Colonic mucosa (tissue), 4 donors: ENCODE results near the gene LPAR3. TPM values are rescaled to one million over a fixed set of nuclear protein-coding genes. Genes with fewer than 3 reads are reported as not detected.

ENCODE experiments used
- DNase-seq: peaks from one replicate; pipeline ENCODE4 v3.0.0-alpha.2; 2020
- H3K27ac ChIP-seq: fragments of 200-600 bp; one replicate; pipeline ENCODE4 v1.8.0; 2021
- H3K27me3 ChIP-seq: fragments of 200-600 bp; one replicate; pipeline ENCODE4 v1.8.0; 2021
- H3K36me3 ChIP-seq: fragments of 200-600 bp; one replicate; pipeline ENCODE4 v1.8.0; 2021
- H3K4me1 ChIP-seq: fragments of 200-600 bp; one replicate; pipeline ENCODE4 v1.8.0; 2021; ENCODE audit warnings: mild to moderate bottlenecking
- H3K4me3 ChIP-seq: fragments of 200-600 bp; one replicate; pipeline ENCODE4 v1.8.0; 2021
- H3K9ac ChIP-seq, 2 donors: one replicate each; pipeline ENCODE4 v1.7.0; 2013; ENCODE audit warnings: control low read depth in 2 of 2, low read depth in 2 of 2, low read length in 2 of 2
- H3K9me3 ChIP-seq: fragments of 200-600 bp; one replicate; pipeline ENCODE4 v1.8.0; 2021
- CTCF ChIP-seq: fragments of 200-600 bp; IDR thresholded peaks from one replicate; pipeline ENCODE4 v1.8.0; 2022; ENCODE audit warnings: antibody characterized with exemption, mild to moderate bottlenecking
- intact Hi-C: fragments of 100-400 bp; cut with DNase I; formaldehyde crosslinking; loops from one replicate; pipeline ENCODE4 v1.14.1; 2022
- total RNA-seq, 2 donors: library from RNA; stranded (reverse); fragmentation: NEBNext Ultra II Directional in 1 of 2; extraction: Animal tissue kit (Norgen Biotek cat#: 25700) in 1 of 2; gene quantifications; one replicate each; pipeline ENCODE4 v1.2.1, GENCODE V29; 2021
- donor health status: healthy.
- donor health status: DM: no; HTN: no; CAD: no.
- donor health status: DM: no; HTN: no; CAD: no.

Gene LPAR3
- total RNA-seq, 2 donors from 2014 or later = 2.3 to 3.6 TPM

- intact Hi-C loops = no loop called here
- H3K9ac ChIP-seq = no peak overlapping the region
- H3K27ac ChIP-seq = no peak overlapping the region
Measured at GRCh38 chr1:84887261-84887934, 5.6 kb downstream of the LPAR3 start.

GRCh38 chr1:84885469-84885868, 7.5 kb downstream of the LPAR3 start:
- Histone ChIP-seq H3K36me3 (no peaks in the 10 kb centered on the region), H3K9me3 (no peaks in the 10 kb centered on the region), H3K9ac (no peak overlapping the region), H3K27me3 (no peaks in the 10 kb centered on the region), H3K4me1 (no peaks in the 10 kb centered on the region), H3K27ac (no peak overlapping the region), H3K4me3 (no peak overlapping the region)
- intact Hi-C loops = no loop called here
- peak; percentile 8 for DNase-seq
- TF ChIP-seq CTCF = no peak

More at GRCh38 chr1:84887261-84887934, 5.6 kb downstream of the LPAR3 start:
- Histone ChIP-seq H3K36me3 (no peaks in the 10 kb centered on the region), H3K4me1 (no peaks in the 10 kb centered on the region), H3K9me3 (no peaks in the 10 kb centered on the region), H3K4me3 (no peak overlapping the region), H3K27me3 (no peaks in the 10 kb centered on the region)
- TF ChIP-seq CTCF = no peak
- no peak for DNase-seq

- no peaks in the 10 kb centered on the region for H3K36me3 ChIP-seq
- DNase-seq = peak; percentile 5
- H3K4me3 ChIP-seq = no peak overlapping the region
- no peaks in the 10 kb centered on the region for H3K9me3 ChIP-seq
- TF ChIP-seq CTCF = no peak
- H3K27me3 ChIP-seq = no peaks in the 10 kb centered on the region
- H3K9ac ChIP-seq = no peak overlapping the region
- intact Hi-C loops = no loop called here
- no peaks in the 10 kb centered on the region for H3K4me1 ChIP-seq
- no peak overlapping the region for H3K27ac ChIP-seq
Measured at GRCh38 chr1:84884671-84885389, 8.2 kb downstream of the LPAR3 start.

- DNase-seq = no peak
- Histone ChIP-seq H3K4me1 (no peaks in the 10 kb centered on the region), H3K27ac (no peak overlapping the region), H3K9ac (no peak overlapping the region), H3K4me3 (no peak overlapping the region), H3K9me3 (no peaks in the 10 kb centered on the region), H3K36me3 (no peaks in the 10 kb centered on the region), H3K27me3 (no peaks in the 10 kb centered on the region)
- TF ChIP-seq CTCF = no peak
- intact Hi-C loops = no loop called here
Measured at GRCh38 chr1:84883286-84883685, 9.7 kb downstream of the LPAR3 start.

GRCh38 chr1:84877592-84877991, 15.4 kb downstream of the LPAR3 start:
- TF ChIP-seq CTCF = no peak
- DNase-seq = no peak
- Histone ChIP-seq H3K36me3 (no peaks in the 10 kb centered on the region), H3K4me3 (no peak overlapping the region), H3K27me3 (no peaks in the 10 kb centered on the region), H3K4me1 (no peaks in the 10 kb centered on the region), H3K27ac (no peak overlapping the region), H3K9me3 (no peaks in the 10 kb centered on the region), H3K9ac (no peak overlapping the region)
- intact Hi-C loops = no loop called here
